Activated CD8-positive, alpha-beta memory T cell treated with anti-CD3 and anti-CD28 coated beads, Interleukin-2, amount 50 U/mL, for 48 hours (primary cell): ENCODE data around the gene DHX9.

Experiments used
- DNase-seq: peaks from one replicate; pipeline ENCODE4 v3.0.0-alpha.2; 2020

DHX9 gene

DNA sequence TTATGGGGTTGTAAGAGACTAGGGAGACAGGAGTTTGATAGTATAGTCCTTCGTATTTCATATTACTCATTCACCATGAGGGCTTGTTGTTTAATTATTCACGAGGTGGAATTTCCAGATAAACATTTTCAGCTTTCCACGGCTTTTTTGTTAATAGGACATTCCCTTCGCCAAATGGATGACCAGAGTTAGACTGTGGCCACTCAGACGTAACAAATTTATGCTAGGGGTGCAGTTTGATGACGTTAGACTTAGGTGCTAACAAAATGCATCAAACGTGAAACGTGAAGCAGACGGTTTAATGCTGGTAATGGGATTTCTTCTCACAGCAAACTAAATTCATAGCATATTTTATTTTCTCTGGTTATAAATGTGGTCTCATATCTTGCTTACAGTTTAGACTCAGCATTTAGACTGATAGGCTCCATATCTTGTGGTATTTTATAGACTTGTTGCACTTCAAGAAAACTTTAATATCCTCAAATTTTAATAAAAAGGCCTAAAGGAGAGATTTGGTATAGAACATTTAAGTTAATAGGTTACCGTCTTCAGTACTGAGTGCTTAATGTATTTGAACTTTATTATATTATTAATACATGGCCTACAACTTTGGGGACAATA is 2.3 kb downstream of the DHX9 start:
- DNase-seq: no peak

DNA sequence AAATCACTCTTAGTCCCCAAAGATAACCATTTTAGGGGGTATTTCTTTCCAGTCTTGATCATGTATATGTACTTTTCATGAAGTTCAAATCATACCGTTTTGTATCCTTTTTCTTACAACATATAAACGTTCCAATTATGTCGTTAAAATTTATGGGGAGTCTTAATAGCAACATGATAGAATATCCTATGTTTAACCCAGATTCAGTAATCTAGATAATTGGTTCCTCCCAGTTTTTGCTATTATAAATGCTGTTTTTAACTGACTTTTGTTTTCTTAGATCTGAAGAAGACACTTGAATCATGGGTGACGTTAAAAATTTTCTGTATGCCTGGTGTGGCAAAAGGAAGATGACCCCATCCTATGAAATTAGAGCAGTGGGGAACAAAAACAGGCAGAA is 3.1 kb downstream of the DHX9 start:
- DNase-seq: no peak

DNA sequence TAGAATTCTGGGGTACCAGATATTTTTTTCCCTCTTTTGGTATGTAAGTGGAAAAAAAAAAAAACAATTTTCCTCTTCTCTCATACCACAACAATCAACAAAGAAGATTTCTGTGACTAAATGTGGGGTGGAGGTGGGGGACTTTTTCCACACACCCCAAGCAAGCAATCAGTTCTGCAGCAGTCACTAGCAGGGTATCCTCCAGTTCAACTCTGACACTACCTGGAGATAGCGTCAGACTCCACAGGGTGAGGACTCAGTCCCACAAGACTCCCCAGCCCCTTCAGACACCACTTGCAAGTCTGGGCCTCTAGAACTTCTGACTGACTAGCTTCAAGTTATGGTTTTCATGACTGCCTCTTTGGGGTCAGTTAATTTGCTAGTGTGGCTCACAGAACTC is 6.2 kb downstream of the DHX9 start:
- no peak for DNase-seq

DNA sequence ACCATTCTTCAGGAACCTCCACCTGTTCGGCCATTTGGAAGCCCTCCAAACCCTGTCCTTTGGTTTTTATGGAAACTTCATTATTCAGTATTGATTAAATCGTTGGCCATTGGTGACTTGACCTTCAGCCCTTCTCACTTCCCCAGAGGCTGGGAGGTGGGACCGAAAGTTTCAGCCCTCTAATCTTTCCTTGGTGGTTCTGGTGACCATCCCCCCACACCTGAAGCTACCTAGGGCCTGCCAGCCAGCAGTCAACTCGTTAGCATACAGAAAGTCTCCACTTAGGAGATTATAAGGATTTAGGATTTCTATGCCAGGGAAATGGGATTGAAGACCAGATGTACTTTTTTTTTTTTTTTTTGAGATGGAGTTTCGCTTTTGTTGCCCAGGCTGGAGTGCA is 6.7 kb downstream of the DHX9 start:
- no peak for DNase-seq

DNA sequence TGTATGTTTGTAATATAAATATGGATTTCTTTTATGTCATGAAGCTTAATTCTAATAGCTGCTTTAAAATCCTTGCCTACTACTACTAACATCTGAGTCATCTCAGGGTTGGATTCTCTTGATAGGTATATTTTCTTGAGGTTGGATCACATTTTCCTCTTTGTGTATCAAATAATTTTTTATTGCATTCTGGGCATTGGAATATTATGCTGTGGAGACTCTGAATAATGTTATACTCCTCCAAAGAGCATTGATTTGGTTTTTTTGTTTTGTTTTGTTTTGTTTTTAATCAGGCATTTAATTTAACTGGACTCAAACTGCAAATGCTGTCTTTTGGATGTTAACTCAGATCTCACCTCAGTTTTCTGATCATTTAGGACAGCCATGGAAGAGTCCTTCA is 8.0 kb downstream of the DHX9 start:
- DNase-seq: no peak

DNA sequence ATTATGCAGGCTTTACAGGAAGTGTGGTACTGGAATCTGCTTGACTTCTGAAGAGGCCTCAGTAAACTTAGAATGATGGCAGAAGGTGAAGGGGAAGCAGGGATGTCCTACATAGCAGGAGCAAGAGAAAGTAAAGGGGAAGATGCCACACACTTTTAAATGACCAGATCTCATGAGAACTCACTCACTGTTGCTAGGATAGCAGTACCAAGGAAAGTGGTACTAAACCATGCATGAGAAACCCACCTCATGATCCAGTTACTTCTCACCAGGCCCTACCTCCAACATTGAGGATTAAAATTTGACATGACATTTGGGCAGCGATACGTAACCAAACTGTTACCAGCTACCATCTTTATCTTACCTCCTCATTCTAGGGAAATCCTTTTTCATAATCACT is 9.6 kb downstream of the DHX9 start:
- DNase-seq: no peak

DNA sequence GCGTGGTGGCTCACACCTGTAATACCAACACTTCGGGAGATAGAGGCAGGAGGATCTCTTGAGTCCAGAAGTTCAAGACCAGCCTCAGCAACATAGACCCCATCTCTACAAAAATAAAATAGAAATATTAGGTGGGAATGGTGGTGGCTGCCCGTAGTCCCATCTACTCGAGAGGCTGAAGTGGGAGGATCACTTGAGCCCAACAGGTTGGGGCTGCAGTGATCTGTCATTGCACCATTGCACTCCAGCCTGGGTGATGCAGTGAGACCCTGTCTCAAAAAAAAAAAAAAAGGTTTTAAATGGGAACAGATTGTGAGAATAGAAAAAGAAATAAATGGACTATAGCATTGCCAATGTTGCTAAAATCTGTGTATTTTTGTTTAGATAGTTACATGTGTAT is 11.2 kb downstream of the DHX9 start:
- DNase-seq: no peak

DNA sequence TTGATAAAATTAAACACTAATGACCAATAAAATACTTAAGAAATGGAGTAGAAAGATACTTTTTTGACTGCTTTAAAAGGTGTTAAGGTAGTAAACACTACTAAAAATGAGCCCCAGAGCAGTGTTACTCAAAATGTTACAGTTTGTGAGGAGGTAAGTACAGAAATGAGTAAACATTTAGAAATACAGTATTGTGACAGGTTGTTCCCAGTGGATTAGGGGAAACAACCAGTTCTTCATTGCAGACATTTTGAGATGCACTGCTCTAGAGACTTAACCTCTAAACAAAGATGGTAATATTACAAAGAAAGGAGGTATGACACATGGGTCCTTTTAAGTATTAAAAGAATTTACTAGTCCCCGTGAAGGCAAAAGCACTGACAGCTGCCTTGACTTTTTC is 12.7 kb downstream of the DHX9 start:
- no peak for DNase-seq

DNA sequence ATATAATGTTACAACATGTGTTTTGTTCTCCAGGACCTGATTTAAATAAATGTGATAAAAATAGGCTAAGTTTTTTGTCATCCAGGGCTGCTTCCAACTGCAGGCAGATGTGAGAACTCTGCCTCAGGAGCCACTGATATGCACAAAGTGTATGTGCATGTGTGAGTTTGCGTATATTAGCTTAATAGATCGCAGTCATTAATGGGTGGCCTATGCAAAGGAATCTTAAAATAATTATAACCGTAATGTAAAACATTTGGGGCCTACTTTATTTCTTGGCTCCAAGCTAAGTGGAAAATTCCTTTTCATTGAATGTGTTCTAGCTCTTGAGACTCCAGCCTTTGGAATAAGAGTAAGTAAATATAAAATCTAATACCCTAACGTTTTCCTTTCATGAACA is 16.8 kb downstream of the DHX9 start:
- no peak for DNase-seq

DNA sequence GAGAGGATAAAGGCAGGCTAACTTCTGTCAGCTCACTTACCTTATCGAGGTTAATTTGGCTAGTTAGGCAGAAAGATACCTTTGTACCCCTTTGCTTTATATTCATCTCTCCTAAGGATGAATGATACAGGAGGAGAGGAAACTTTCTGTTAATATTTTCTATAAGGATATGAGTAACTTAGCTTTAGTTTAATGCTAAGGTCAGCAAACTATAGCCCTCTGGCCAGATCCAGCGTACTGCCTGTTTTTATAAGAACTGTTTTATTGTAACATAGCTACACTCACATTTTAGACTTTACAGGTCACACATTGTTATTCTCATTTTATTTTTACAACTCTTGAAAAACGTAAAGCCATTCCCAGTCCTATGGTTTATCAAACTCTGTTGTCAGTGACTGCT is 18.1 kb downstream of the DHX9 start:
- DNase-seq: no peak

DNA sequence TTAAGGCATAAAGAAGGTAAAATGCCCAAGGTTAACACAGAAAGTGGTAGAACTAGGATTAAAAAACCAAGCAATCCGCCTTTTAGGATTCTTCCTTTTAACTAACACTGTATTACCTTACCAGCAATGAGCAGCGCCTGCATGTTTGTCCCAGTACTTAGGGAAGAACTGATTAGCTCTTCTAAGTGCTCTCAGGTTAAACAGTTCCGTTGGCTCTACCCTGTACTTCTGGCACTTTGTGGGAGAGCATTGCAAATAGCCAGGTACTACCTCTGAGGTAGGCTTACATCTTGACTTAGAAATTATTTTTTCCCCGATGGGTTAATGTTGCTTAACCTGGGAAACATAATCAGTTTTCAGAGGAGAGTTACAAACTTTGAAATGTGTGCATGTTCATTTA is 21.5 kb downstream of the DHX9 start:
- no peak for DNase-seq

DNA sequence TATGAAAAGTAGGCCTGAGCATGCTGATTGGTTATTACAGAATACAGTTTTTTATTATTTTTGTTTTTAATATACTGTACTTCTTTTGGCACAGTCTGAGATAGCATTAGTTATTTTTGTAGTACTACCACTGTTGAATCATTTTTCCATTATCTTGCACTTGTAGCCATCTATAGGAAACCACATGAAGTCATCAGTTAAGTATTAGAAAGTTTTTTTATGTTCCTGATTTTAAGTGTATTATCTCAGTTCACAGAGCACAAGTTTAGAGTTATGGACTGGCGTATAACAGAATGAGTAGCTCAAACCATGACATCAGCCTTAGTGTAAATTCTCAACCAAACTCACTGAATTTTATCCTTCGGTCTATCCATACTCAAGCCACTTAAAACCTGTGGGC is 22.8 kb downstream of the DHX9 start:
- no peak for DNase-seq

DNA sequence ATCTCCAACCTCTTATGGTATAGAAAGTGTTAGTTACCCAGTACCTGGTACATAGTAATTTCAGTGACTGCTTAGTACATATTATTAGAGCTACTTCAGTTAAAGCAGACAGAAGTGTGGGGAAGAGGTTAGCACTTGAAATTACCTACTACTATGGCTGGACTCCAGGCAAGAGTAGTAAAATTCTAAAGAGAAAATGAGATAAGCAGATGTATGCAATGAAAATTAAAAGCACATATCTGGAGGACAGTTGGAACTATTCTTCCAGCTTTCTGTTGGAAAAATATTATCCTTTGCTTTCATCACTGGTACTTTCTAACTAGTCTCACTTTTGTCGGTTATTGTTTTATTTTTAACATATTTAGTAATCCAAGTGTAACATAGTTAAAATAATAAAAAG is 23.7 kb downstream of the DHX9 start:
- no peak for DNase-seq

DNA sequence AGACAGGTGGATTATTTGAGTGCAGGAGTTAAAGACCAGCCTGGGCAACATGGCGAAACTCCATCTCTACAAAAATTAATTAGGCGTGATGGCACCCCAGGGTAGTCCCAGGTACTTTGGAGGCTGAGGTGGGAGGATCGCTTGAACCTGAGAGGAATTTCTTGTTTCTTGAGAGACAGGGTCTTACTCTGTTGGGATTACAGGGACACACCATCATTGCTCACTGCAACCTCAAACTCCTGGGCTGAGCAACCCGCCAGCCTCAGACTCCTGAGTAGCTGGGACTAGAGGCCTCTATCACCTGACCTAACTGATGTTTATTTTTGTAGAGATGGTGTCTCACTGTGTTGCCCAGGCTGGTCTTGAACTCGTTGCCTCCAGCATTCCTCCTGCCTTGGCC is 24.8 kb downstream of the DHX9 start:
- no peak for DNase-seq

DNA sequence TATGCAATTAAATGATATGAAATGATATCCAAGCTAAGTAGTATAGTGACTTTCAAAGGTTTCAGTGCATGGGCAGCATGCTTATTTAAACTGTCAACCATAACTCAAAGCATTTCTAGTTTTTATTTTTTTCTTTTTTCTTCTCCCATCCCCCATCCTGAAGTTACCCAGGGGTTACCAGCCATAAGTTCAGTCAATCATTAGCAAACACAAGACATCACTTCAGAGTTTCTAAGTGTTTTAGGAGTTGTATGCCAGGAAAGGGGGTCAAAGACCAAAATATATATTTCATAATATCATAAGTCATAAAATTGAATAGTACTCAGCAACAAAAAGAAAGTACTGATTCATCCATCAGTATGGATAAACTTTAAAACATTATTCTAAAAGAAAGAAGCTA is 28.7 kb downstream of the DHX9 start:
- no peak for DNase-seq

DNA sequence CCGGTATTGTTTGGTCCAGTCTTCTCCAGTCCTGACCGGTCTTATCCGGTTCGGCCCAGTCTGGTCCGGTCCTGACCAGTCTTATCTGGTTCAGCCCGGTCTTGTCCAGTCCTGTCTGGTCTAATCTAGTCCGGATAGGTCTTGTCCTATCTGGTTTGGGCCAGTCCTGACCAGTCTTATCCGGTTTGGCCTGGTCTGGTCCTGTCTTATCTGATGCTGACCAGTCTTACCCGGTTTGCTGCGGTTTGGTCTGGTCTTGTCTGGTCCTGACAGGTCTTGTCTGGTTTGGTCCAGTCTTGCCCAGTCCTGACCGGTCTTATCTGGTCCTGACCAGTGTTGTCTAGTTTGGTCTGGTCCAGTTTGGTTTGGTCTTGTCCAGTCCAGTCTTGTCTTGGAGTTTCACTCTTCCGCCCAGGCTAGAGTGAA is 30.1 kb downstream of the DHX9 start:
- DNase-seq: no peak

DNA sequence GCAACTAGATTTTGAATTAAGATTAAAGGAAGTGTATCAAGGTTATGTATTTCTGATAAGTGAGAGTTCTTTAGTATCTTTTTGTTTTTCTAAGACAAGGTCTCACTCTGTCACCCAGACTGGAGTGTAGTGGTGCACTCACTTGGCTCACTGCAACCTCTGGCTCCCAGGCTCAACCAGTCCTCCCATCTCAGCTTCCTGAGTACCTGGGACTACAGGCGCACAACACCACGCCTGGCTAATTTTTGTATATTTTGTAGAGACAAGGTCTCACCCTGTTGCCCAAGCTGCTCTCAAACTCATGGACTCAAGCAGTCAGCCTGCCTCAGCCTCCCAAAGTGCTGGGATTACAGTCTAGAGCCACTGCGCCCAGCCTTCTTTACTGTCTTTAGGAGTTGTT is 33.7 kb downstream of the DHX9 start:
- no peak for DNase-seq

DNA sequence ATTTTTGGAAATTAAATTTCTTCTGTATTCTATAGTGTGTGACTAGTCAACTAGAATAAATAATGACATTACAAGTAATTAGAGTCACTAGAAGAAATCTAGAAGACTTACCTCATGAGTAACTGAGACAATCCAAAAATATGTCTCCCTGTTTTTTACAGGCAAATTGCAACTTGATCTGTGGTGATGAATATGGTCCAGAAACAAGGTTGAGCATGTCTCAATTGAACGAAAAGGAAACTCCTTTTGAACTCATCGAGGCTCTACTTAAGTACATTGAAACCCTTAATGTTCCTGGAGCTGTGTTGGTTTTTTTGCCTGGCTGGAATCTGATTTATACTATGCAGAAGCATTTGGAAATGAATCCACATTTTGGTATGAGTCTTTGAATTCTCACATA is 36.7 kb downstream of the DHX9 start:
- no peak for DNase-seq

DNA sequence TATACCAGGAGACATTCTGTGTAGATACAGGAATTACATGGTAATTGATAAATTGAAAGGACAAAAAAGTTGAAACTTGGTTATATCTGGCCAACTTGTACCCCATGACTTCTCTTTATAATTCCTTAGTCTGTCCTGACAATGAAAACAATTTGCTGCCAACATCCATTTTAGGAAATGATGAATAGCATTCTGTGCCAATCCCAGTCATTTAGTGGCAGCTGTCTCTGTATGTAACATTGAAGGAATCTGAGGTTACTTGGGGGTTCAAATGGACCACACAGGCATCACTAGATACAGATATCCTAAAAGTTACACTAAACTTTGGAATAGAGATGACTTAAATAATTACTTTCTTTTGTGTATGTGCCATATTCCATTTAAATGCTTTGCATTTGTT is 38.2 kb downstream of the DHX9 start:
- no peak for DNase-seq

DNA sequence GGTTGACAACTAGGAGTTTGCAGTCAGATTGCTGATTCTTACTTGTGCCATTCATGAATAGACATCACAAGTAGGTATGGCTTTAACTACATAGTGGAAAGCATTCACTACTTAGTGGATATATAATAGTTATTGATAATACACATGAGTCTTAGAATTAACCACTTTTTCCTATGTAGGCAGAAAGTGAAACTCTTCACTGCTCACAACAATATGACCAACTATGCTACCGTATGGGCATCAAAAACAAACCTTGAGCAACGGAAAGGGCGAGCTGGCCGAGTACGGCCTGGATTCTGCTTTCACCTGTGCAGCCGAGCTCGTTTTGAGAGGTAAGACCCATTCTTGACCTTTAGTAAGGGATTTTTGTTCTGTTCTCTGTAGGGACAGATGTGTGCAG is 38.7 kb downstream of the DHX9 start:
- DNase-seq: no peak

DNA sequence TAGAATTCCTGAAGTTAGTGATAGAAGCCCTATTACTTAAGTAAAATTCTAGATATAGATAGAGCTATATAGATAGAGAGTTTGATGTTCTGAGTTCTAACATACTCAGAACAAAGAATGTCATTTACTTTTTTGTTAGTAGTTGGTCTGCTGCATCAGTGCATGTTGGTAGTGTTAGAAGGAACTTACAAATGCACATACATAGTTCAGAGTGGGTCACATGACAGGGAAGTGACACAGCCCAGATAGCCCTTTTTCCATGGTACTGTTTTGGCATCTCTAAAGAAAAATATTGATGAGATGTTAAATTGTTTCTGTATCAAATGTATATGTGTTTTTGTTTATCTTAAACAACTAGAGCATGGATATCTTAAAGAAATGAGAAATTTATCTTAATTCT is 45.7 kb downstream of the DHX9 start:
- no peak for DNase-seq

DNA sequence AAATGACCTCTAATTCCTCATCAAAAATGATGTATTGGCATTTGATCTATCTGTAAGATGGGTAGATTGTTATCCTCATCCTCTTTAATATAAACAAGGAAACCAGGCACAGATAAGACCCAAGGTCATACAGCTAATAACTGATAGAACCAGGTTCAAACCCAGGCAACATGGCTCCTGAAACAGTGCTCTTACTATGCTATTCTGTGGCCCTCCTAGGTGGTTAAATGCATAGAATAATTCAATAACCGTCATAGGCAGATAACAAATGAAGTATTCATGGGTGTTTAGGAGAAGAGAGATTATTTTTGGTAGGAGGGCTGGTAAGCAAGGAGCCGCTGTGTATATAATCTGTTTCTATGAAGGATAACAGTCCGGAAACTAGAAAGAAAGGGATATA is 46.4 kb downstream of the DHX9 start:
- no peak for DNase-seq

DNA sequence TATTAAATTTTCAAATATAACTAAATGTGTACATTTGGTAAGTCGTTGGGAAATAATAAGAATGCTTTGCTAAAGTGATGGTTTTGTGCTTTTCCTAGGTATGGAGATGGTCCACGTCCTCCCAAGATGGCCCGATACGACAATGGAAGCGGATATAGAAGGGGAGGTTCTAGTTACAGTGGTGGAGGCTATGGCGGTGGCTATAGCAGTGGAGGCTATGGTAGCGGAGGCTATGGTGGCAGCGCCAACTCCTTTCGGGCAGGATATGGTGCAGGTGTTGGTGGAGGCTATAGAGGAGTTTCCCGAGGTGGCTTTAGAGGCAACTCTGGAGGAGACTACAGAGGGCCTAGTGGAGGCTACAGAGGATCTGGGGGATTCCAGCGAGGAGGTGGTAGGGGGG is 47.8 kb downstream of the DHX9 start:
- DNase-seq: no peak

DNA sequence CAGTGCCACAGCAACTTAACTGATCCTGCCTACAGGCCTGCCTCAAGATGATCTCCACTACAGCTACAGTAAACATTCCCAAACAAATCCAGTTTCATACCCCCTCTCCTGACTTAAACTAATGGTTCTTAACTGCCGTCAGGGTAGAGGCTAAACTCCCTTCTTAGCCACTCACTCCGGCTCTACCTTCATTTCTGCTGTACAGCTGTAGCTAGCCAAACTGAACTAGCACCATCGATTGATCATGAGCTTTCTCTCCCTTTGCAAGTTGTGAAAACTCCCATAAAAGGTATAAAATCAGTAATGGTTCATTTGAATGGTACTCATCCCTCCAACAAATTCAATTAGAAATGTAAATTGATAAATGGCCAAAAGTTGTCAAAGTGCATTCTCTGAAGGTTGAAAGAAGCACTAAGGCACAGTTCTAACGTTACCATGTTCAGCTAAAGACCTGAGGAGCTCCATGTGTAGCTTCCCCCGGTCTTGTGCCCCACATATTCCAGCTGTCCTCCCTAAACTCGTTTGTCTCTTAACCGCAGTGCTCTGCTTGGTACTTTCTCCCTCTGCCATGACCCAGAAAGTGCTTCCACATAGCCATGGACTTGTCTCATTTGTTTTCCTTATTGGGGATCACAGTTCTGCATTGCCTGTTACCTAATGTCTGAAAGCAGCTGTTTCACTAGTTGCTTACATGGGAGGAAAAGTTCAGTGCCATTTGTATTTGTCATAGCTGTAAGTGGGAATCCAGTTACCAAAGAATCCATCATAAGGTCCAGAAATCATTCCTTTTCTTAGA is 49.8 kb downstream of the DHX9 start:
- DNase-seq: no peak

DNA sequence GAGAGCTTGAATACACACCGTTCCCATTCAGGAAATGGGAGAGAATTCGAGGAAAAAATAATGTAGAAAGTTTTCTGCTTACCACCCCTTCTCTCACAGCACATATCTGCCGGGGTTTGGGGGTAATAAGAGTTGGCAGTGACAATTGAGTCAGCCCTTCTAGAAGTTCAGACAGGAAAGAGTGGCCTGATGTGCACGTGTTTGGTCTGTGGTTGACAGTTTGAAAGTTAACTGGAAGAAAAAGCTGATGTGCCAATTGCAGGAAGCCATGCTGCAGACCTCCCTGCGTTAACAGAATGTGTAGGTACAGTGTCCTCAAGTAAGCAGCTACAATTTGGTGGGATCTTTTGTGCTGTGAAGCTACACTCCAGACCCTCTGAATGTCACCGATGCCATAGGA is 50.9 kb downstream of the DHX9 start:
- no peak for DNase-seq
